SK-N-SH (cell line): Measurements from ENCODE around the gene GALNT14.

Source experiments
- CHD2 ChIP-seq: fragments of 150-350 bp; IDR thresholded peaks from 2 replicates; pipeline ENCODE4 v1.6.1; 2018; ENCODE audit warnings: low read length; ENCODE audit not compliant: partially characterized antibody
- RAD21 ChIP-seq: IDR thresholded peaks from 2 replicates; pipeline ENCODE4 v1.6.1; 2012; ENCODE audit warnings: mild to moderate bottlenecking, low read length
- TF ChIP-seq, protein P1 (sequence below): IDR thresholded peaks from 2 replicates; pipeline ENCODE4 v1.4.0; 2012; ENCODE audit warnings: low read depth, borderline replicate concordance
- TF ChIP-seq, protein P2 (sequence below): IDR thresholded peaks from 2 replicates; pipeline ENCODE4 v1.4.0; 2012; ENCODE audit warnings: low read depth

DNA sequence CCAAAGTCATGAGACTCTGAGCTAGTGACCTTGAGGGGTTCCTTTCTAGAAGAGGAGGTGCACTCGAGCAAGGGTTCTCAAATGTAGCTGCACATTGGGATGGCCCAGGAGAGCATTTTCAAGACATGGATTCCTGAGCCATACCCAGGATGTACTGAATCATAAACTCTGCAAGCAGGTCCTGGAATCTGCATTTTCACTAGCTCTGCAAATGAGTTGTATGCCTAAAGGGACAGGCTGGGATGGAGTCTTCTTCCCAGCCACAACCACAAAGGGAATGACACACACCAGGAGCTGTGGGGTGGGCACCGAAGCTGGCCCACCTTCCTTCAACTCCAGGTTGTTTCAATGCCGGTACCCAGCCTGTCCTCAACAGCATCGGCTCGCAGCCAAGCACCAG, 90.6 kb downstream of the GALNT14 start:
- TF ChIP-seq CHD2: no peak
- no peak for TF ChIP-seq RAD21
- TF ChIP-seq, protein P1, sequence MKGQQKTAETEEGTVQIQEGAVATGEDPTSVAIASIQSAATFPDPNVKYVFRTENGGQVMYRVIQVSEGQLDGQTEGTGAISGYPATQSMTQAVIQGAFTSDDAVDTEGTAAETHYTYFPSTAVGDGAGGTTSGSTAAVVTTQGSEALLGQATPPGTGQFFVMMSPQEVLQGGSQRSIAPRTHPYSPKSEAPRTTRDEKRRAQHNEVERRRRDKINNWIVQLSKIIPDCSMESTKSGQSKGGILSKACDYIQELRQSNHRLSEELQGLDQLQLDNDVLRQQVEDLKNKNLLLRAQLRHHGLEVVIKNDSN: no peak
- TF ChIP-seq, protein P2, sequence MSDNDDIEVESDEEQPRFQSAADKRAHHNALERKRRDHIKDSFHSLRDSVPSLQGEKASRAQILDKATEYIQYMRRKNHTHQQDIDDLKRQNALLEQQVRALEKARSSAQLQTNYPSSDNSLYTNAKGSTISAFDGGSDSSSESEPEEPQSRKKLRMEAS: no peak
